ENCODE measurements around the gene CAPN12. TPM values are rescaled to one million over a fixed set of nuclear protein-coding genes. Genes with fewer than 3 reads are reported as not detected.

CAPN12 gene
- total RNA-seq, 1 donor from 2014 or later, result 0.93 TPM

DNA sequence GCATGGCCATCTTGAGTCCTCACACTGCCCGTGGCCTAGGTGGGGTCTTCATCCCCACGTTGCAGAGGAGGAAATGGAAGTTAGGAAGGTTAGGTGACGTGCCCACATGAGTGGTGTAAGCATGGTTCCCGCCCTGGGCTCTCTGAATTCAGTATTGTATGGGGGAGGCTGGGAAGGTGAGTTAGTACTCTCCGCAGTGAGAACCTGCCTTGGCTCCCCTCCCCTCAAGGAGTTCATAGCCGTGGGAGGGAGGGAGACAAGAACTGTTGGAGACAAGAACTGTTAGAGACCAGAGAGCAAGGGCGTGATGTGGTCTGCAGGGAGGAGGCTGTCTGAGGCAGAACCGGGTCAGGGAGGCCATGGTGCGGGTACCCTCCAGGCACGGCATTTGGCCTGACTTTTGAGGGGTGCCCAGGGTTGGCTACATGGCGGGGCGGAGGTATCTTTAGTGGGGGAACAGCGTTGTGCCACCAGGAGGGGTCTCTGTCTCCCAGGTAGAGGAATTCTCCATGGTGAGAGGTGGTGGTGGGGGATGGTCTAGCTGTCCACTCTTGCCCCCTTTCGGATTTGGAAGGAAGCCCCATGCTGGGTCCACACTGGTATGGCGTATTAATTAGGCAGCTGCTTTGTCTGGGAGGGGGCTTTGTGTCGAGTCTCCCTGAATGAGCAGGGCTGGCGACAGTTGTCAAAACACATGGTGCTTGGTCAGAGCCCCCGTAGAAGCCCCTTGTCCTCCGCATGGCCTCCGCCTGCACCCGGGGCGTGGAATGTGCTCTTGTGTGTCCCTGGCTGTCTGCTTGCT lies 45.8 kb downstream of the CAPN12 start:
- no peak for DNase-seq (ENCODE audit: extremely low read depth, low read depth, low spot score)

DNA sequence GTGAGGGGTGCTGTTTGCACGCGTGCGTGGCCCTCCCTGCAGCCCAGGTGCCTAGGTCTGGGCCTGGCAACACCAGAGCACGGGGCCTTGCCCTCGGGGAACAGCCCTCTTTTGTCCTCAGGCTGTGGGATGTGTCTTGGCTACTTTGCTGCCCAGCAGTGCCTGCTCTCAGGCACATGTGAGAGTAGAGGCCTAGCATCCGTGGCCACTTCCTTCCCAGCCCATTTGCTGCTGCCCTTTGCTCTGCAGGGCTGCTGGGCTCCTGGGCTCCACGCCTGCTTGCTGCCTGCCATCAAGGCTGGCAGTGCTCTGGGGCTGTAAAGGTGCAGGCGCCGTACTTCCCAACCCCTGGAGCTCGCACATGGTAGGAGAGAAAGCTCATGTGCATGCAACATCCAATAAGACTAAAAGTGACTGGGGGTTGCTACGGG lies 46.6 kb downstream of the CAPN12 start:
- DNase-seq (ENCODE audit: extremely low read depth, low read depth, low spot score), result no peak

GRCh38 chr19:38697197-38697596 lies 47.1 kb downstream of the CAPN12 start:
- DNase-seq (ENCODE audit: extremely low read depth, low read depth, low spot score), result no peak

- DNase-seq (ENCODE audit: extremely low read depth, low read depth, low spot score), result no peak
Observed at GRCh38 chr19:38696729-38697055, 47.6 kb downstream of the CAPN12 start.

DNA sequence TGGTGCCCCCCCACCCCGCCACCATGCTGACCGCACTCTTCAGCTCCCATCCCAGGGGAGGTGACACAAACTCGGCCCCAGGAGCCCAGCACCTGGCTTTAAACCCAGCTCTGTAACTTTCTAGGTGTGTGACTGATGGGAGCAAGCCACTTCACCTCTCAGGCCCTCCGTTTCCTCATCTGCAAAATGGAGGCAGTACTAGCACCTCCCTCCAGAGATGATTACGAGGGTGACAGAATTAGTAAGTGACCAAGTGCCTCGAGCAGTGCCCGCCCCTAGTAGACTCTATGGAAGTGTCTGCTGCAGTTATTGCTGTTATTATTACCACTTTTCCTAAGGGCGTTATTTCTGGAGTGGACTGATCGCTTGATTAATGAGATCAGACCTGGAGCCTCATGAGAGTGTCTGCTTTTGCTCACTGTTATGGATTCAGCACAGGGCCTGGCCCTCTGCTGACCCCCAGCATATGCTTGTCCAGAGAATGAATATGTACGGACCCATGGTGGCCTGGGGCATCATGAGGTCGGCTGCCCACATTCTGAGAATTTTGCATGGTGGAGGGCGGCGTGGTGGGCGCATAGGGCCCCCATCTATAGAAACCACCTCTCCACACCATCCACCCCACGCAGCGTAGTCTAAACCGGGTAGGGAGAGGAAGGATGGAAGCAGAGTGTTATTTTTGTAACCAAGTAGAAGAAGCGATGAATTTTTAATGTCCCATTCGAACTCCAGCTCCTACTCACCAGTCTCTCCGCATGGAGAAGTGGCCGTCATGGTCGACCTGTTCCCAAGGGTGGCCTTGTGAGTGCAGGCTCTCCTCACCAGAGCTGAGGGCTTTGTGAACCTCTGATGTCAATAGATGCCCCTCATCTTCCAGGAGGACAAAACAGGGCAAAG lies 48.2 kb downstream of the CAPN12 start:
- no peak for DNase-seq (ENCODE audit: extremely low read depth, low read depth, low spot score)

- DNase-seq (ENCODE audit: extremely low read depth, low read depth, low spot score), result no peak
Observed at GRCh38 chr19:38695317-38695683, 49.0 kb downstream of the CAPN12 start.

GRCh38 chr19:38693380-38694223 lies 50.7 kb downstream of the CAPN12 start:
- DNase-seq (ENCODE audit: extremely low read depth, low read depth, low spot score), result no peak

- no peak for DNase-seq (ENCODE audit: extremely low read depth, low read depth, low spot score)
Observed at GRCh38 chr19:38692458-38693379, 51.6 kb downstream of the CAPN12 start.

GRCh38 chr19:38691938-38692457 lies 52.3 kb downstream of the CAPN12 start:
- no peak for DNase-seq (ENCODE audit: extremely low read depth, low read depth, low spot score)

- DNase-seq (ENCODE audit: extremely low read depth, low read depth, low spot score), result no peak
Observed at GRCh38 chr19:38690832-38691231, 53.4 kb downstream of the CAPN12 start.

GRCh38 chr19:38690146-38690545 lies 54.1 kb downstream of the CAPN12 start:
- no peak for DNase-seq (ENCODE audit: extremely low read depth, low read depth, low spot score)

- DNase-seq (ENCODE audit: extremely low read depth, low read depth, low spot score), result no peak
Observed at GRCh38 chr19:38687837-38688378, 56.4 kb downstream of the CAPN12 start.

- DNase-seq (ENCODE audit: extremely low read depth, low read depth, low spot score), result no peak
Observed at GRCh38 chr19:38686530-38686888, 57.8 kb downstream of the CAPN12 start.

DNA sequence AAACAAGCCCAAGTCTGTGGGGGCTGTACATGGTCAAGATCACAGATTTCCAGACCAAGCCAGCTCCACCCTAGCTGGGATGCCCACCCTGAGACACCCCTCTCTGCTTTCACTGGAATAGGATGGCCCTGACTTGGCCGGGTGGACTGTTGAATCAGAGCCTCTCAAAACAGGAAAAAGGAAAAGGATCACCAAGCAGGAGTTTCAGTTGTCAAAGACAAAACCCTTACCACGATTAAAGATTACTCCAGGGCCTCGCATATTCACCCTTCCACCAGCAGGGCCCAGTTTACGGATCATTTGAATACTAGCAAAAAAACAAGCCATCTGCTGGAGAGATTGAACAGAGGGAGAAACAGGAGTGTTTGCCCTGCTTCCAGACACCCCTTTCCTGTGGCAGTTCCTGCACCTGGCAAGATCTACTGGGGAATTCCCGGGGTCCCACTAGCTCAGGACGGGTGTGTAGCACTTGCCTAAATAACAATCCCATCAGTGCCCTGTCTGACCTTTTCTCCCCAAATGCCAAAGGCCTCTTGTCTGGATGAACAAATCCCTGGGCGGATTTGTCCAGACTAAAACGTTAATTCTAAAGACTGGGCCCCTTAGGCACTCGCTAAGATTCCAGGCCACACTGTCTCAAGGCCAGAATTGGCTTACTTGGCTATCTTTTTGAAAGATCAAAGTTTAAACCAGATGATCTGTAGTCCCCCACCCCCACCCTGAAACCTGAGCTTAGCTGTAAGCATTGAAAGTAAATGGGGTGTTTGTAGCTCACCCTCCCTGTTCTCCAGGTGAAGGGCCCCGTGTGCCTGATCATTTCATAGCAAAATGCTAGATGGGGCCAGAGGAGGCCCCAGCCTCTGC lies 58.4 kb downstream of the CAPN12 start:
- DNase-seq (ENCODE audit: extremely low read depth, low read depth, low spot score), result no peak

GRCh38 chr19:38684862-38685665 lies 59.2 kb downstream of the CAPN12 start:
- DNase-seq (ENCODE audit: extremely low read depth, low read depth, low spot score), result no peak

- DNase-seq (ENCODE audit: extremely low read depth, low read depth, low spot score), result no peak
Observed at GRCh38 chr19:38684078-38684861, 60.0 kb downstream of the CAPN12 start.

All from glomerular endothelial cell (primary cell).